ENCODE results near the gene GSPT2. TPM values are rescaled to one million over a fixed set of nuclear protein-coding genes. Genes with fewer than 3 reads are reported as not detected.
"Not testable (repeated sequence)": the region's sequence is repeated elsewhere in the genome, so short reads cannot be mapped to it uniquely, and the experiment has no call there.

GSPT2 gene
- total and polyA plus RNA-seq, 4 donors: 4.1 to 6.2 (median 5.1) TPM

GRCh38 chrX:51694254-51694653, 49.0 kb upstream of the GSPT2 start:
- no peak overlapping the region for H3K27ac ChIP-seq (ENCODE audit: low read depth in 1 of 2, low read length in 2 of 2)
- no peaks in the 10 kb centered on the region for H3K36me3 ChIP-seq (ENCODE audit: control insufficient read depth in 4 of 4, insufficient read depth in 3 of 4, low read depth in 1 of 4, low read length in 3 of 4)
- no peaks in the 10 kb centered on the region for H3K27me3 ChIP-seq (ENCODE audit: control insufficient read depth in 4 of 4, insufficient read depth in 4 of 4, low read length in 3 of 4)
- TF ChIP-seq CTCF (IDR thresholded peaks at IDR 0.05; ENCODE audit: low read depth, low read length, missing input control) (no peak), SP1 (IDR thresholded peaks at IDR 0.05) (no peak), HNF4G (IDR thresholded peaks at IDR 0.05) (no peak), RXRA (IDR thresholded peaks at IDR 0.05) (no peak), JUND (IDR thresholded peaks at IDR 0.05) (no peak), TAF1 (conservative IDR thresholded peaks at IDR 0.05) (no peak), ATF3 (IDR thresholded peaks at IDR 0.05) (no peak), EGR1 (IDR thresholded peaks at IDR 0.05; ENCODE audit: low read depth in 2 of 2) (no peak), HNF4A (conservative IDR thresholded peaks at IDR 0.05) (no peak)
- H3K9me3 ChIP-seq (ENCODE audit: control insufficient read depth in 4 of 4, low read length in 3 of 4): peaks cover 0 to 5% (median 0%) of the 10 kb centered on the region in 4 donors
- H3K4me1 ChIP-seq (ENCODE audit: control insufficient read depth in 4 of 4, insufficient read depth in 4 of 4, low read length in 3 of 4): no peaks in the 10 kb centered on the region
- no peak overlapping the region for H3K4me3 ChIP-seq (ENCODE audit: low read depth in 1 of 3, low read length in 3 of 3)
- WGBS: 71% methylated on average over 6 of the region's 6 CpGs
- DNase-seq (ENCODE audit: low spot score): no peak
- no peak overlapping the region for H3K9ac ChIP-seq (ENCODE audit: low read depth in 1 of 2, low read length in 2 of 2)

DNA sequence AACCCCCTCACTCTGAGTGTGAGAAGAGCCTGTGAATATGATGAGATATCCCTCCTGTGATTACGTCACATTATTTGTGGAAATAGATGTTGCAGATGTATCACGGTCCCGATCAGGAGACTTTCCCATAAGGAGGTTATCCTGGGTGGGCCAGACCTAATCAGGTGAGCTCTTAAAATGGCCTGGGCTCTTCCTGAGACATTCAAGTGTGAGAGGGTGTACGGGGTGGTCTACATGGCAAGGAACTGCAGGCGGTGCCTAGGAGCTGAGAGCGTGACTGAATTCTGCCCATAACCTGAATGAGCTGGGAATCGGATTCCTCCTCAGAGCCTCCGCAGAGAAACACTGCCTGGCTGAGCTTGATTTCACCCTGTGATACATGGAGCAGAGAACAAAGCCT, 45.8 kb upstream of the GSPT2 start:
- no peaks in the 10 kb centered on the region for H3K4me1 ChIP-seq (ENCODE audit: control insufficient read depth in 4 of 4, insufficient read depth in 4 of 4, low read length in 3 of 4)
- peaks cover 0 to 5% (median 0%) of the 10 kb centered on the region in 4 donors for H3K9me3 ChIP-seq (ENCODE audit: control insufficient read depth in 4 of 4, low read length in 3 of 4)
- H3K36me3 ChIP-seq (ENCODE audit: control insufficient read depth in 4 of 4, insufficient read depth in 3 of 4, low read depth in 1 of 4, low read length in 3 of 4): no peaks in the 10 kb centered on the region
- H3K9ac ChIP-seq (ENCODE audit: low read depth in 1 of 2, low read length in 2 of 2): no peak overlapping the region
- TF ChIP-seq FOXA1 (IDR thresholded peaks at IDR 0.05) (no peak), FOXA2 (IDR thresholded peaks at IDR 0.05) (no peak), ATF3 (IDR thresholded peaks at IDR 0.05) (no peak), RAD21 (IDR thresholded peaks at IDR 0.05) (no peak), SP1 (IDR thresholded peaks at IDR 0.05) (no peak), REST (IDR thresholded peaks at IDR 0.05) (no peak), NR2F2 (IDR thresholded peaks at IDR 0.05) (no peak), CTCF (IDR thresholded peaks at IDR 0.05; ENCODE audit: low read depth, low read length, missing input control) (no peak)
- TF ChIP-seq, protein P1, sequence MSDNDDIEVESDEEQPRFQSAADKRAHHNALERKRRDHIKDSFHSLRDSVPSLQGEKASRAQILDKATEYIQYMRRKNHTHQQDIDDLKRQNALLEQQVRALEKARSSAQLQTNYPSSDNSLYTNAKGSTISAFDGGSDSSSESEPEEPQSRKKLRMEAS (IDR thresholded peaks at IDR 0.05): no peak
- TF ChIP-seq, protein P2, sequence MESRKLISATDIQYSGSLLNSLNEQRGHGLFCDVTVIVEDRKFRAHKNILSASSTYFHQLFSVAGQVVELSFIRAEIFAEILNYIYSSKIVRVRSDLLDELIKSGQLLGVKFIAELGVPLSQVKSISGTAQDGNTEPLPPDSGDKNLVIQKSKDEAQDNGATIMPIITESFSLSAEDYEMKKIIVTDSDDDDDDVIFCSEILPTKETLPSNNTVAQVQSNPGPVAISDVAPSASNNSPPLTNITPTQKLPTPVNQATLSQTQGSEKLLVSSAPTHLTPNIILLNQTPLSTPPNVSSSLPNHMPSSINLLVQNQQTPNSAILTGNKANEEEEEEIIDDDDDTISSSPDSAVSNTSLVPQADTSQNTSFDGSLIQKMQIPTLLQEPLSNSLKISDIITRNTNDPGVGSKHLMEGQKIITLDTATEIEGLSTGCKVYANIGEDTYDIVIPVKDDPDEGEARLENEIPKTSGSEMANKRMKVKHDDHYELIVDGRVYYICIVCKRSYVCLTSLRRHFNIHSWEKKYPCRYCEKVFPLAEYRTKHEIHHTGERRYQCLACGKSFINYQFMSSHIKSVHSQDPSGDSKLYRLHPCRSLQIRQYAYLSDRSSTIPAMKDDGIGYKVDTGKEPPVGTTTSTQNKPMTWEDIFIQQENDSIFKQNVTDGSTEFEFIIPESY (IDR thresholded peaks at IDR 0.05): no peak
- no peak overlapping the region for H3K27ac ChIP-seq (ENCODE audit: low read depth in 1 of 2, low read length in 2 of 2)
- 84% methylated on average over 8 of the region's 8 CpGs for WGBS
- H3K4me3 ChIP-seq (ENCODE audit: low read depth in 1 of 3, low read length in 3 of 3): no peak overlapping the region
- H3K27me3 ChIP-seq (ENCODE audit: control insufficient read depth in 4 of 4, insufficient read depth in 4 of 4, low read length in 3 of 4): peaks cover 0 to 2% (median 0%) of the 10 kb centered on the region in 4 donors
- no peak for DNase-seq (ENCODE audit: low spot score)

GRCh38 chrX:51710277-51711164, 32.7 kb upstream of the GSPT2 start, which contains the start of gene CENPVL1:
Gene CENPVL1 (plus strand): TSS chrX:51710512. CDS start chrX:51710512, 0 bp downstream.
- not testable (repeated sequence) for H3K9me3 ChIP-seq (ENCODE audit: control insufficient read depth in 4 of 4, low read length in 3 of 4); H3K27ac ChIP-seq (ENCODE audit: low read depth in 1 of 2, low read length in 2 of 2); H3K36me3 ChIP-seq (ENCODE audit: control insufficient read depth in 4 of 4, insufficient read depth in 3 of 4, low read depth in 1 of 4, low read length in 3 of 4); H3K27me3 ChIP-seq (ENCODE audit: control insufficient read depth in 4 of 4, insufficient read depth in 4 of 4, low read length in 3 of 4); DNase-seq (ENCODE audit: low spot score); H3K4me3 ChIP-seq (ENCODE audit: low read depth in 1 of 3, low read length in 3 of 3); H3K4me1 ChIP-seq (ENCODE audit: control insufficient read depth in 4 of 4, insufficient read depth in 4 of 4, low read length in 3 of 4); H3K9ac ChIP-seq (ENCODE audit: low read depth in 1 of 2, low read length in 2 of 2)
- WGBS: no CpG with 5 or more reads among the region's 87 CpGs

All from liver (tissue), 9 donors.